OCI-M2 (cell line): ENCODE measurements around the gene MUC13.

Experiments used
- DNase-seq: peaks from one replicate; lab custom pipeline; 2025; ENCODE audit not compliant: unreplicated experiment; lab: John Stamatoyannopoulos, UW

Gene MUC13

DNA sequence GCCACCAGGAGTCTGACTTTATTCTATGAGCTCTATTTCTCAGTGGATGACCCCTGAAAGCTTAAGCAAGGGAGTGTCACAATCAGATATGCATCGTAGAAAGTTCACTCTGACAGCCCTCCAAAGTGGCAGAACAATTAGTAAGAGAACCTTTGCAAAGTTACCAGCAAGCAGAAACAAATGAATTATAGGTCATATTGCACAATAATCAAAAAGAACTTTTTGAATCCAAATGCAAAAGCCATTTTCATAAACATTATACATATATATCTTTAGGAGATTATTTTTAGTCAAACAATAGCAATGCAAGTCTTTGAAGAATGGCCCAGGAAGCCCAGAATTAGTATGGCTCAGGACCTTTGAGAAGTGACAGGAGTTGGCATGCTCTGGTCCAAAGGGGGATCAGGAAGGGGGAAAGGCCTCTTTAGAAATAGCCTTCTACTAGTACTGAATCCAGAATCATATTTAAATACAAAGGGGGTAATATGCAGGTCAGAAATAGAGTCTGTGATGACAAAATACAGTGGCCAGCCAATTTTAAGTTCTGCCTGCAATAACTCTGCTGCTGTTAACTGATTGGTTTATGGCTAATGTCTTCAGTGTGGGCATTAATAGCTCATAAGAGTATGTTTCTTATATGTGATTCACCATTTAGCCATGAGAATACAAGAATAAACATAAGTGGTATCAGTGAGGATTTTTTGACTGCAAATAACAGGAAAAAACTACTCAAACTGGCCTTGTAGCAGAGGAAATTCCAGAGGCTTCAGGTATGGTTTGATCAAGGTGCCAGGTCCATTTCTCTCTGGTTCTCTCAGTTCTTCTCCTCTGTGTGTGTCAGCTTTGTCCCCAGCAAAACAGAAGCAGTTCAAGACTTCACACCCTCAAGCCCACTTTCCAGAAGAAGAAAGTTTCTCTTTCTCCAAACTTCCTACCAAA, 30.4 kb downstream of the MUC13 start:
- DNase-seq: no peak

DNA sequence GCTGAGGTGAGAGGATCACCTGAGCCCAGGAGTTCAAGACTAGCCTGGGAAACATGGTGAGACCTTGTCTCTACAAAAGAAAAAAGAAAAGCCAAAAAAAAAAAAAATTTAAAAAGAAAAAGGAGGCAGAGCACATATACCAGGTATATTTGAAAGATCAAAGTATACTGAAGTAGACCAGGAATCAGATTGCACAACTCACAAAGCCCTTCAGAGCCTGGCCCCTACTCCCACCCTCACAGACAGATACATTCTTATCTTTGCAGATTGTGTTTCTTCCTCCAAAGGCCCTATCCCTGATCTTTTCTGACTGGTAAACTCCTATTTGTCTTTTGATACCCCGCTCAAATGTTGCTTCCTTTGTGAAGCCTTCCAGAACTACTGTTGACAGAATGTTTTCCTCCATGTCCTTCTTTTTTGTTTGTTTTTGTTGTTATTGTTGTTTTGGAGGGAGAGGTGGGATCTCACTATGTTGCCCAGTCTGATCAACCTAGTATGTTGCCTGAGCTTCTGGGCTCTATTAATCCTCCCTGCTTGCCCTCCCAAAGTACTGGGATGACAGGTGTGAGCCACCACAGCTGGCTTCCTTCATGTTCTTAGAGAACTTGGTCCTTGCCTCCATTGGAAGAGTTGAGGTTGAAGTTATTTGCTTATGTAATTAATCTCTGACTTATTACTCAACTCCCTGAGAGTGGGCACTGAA, 37.6 kb downstream of the MUC13 start:
- DNase-seq: no peak

DNA sequence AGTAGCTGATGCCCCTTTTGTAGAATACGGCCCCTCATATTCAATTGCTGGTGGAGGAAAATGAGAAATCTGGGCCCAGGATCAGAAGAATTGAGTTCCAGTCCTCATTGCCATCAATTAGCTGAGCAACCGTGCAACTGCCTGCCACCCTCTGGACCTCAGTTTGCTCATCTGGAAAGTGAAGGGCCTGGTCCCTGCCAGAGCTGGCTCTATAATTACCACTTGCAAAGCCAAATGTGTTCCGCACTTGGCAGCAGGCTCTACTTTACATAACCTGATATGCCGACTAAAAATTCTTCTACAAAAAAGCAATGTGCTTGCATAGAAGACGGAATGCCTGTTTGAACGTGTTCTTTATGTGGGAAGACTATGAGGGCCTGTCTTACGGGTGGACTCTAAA, 38.8 kb downstream of the MUC13 start:
- DNase-seq: no peak

DNA sequence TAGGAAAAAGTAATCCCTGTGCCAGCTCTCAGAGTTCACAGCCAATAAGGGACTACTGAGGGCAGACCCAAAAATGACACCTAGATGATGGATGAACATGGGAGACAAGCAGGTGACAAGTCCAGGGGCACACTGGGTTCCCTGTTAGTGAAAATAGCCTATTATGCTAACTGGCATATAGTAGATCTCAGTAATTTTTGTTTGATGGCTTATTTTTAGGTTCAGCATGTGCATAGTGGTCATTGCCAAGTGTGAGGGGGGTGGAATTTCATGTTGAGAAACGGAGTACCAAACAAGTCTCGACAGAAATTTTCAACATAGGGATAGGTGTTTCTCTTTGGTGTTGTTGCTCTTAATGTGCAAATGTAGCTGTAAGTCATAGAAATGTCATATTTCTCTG, 41.0 kb downstream of the MUC13 start:
- DNase-seq: no peak

DNA sequence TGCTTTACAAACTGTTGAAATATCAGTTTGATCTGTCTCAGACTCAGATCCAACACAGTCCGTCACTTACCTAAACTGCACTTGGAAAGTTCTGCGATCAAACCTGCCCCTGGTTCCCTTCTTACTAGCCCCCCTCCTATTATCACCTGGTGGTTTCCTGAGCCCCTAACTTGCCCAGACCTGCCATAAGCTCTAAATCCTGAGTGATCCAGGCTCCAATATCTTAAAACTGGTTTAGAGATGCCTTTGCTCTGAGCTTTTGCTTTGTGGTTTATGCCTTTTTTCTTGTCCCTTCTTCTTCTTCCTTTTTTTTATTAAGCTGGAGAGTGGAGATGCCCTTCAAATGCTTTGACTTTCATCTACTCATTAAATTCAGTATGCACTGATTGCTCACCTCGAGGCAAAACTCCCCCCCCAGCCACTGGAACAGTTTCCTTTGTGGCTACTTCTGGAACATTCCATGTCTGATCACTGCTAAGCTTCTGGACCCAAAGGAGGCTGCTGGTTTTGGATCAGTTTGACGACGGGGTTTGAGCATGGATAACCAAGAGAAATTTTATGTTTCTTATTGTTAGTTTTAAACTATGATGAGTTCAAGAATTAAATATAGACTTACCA, 43.9 kb downstream of the MUC13 start:
- DNase-seq: no peak

DNA sequence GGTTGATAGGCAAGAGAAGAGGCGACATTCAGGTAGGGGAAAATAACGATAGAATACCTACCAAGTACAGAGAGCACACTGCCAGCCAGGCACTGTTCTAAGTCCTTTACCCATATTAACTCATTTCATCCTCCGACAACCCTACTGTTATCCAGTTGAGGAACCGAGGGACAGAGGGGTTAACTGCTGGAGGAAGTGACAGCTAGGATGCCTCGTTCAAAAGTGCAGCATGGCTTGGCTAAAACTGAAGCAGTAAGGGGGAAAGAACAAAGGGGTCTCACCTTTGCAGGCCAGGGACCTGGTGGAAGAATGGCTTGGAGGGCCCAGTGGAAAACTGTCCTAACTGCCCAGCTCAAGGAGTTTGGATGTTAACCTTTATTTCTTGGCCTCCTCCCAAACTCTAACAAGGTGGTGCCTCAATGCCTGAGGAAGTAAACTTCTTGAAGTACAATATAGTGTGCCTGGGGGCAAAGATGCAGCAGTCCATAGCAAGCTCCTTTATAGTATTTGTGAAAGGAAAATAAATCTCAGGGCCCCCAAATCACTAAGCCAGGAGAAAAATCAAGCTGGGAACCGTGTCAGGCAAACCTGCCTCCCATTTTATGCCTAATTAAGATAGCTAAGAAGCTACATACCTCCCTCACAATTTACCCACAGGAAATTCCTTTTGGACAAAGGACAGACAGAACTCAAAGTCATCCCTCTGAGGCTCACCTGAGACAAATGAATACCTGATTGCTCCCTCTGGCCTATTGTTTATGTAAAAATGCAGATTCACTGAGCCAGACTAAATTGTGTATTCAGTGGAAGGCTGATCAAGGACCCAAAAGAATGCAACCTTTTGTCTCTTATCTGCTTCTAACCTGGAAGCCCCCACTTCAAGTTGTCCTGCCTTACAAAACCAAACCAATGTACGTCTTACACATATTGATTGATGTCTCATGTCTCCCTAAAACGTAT, 45.8 kb downstream of the MUC13 start:
- DNase-seq: no peak

DNA sequence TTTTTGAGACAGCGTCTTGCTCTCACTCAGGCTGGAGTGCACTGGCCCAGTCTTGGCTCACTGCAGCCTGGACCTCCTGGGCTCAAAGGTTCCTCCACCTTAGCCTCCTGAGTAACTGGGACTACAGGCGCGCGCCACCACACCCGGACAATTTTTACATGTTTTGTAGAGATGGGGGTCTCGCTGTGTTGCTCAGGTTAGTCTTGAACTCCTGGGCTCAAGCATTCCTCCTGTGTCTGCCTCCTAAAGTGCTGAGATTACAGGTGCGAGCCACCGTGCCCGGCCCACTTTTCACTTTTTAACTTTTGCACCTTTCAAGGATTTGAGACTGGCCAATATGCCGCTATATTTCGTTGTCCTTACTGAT, 46.6 kb downstream of the MUC13 start:
- DNase-seq: no peak

DNA sequence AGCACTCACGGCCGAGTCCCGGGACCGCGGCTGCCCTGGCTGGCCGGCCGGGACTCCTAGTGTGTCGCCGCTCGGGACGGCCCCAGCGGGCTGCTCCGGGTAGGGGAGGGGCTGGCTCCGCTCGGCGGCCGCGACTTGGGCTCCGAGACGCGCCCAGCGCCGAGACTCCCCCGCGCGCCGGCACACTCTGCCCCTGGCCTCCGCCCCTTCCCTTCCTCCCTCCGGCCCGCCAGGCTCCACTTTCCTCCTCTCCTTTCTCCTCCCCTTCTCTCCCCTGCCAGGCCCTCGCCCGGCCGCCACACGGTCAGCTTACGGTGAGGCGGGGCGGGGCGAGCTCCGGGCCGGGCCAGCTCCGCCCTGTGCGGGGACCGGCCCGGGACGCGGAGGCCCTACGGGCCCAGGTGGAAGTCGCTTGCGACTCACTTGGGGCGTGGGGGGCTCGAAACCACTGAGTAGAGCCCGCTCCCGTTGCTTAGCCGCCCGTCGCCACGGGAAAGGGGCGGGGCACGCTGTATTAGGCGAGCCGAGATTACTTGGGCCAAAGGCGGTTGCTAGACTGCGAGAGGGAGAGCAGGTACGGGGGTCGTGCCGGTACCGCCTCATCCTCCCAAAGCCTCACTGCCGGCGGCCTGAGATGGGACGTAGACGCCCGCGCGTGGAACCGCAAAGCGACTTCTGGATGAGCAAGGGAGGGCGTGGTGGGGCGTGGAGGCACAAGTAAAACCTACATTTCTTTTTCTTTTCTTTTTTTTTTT, 47.2 kb downstream of the MUC13 start, which contains the start of gene ITGB5:
TSS of gene ITGB5 (minus strand) at position 189 of the 755 bp plus-strand sequence. CDS start 365 bp downstream, outside the sequence.
- DNase-seq: no peak

DNA sequence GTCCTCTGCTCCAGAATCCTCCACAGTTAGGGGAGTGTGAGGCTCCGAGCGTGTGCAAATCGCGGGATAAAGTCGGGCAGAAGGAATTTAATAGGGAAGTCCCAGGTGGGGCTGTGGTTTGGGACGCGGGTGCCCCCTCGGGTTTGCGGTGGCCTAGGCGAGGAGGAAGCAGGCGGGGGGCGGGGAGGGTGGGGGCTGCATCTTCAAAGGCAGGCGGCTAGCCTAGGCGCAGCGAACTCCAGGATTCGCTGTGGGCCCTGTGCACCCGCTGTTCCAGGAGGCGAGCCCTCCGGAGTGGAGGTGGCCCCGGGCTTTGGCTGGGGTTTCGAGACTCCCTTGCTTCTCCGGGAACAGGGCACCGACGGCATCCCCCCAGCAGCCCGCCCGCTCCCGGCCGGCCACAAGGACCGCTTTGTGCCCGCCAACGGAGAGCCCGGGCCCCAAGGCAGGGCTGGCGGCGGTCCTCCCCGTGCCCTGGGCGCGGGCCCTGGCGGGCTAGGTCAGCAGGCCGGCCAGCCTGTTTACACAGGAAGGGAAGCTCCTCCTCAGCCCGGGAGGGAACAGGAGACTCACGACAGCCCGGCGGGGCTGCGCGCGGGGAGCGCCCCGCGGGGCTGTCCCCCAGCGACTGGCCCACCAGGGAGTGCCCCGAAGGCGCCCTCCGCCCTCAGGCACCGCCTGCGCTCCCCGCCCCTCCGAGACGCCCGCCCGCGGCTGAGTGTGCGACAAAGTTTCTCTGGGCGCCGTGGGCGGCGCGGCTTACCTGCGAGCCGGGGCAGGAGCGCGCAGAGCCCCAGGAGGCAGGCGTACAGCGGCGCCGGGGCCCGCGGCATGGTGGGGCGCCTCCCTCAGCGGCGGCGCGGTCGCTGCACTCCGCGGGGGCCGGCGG, 48.1 kb downstream of the MUC13 start:
- no peak for DNase-seq

DNA sequence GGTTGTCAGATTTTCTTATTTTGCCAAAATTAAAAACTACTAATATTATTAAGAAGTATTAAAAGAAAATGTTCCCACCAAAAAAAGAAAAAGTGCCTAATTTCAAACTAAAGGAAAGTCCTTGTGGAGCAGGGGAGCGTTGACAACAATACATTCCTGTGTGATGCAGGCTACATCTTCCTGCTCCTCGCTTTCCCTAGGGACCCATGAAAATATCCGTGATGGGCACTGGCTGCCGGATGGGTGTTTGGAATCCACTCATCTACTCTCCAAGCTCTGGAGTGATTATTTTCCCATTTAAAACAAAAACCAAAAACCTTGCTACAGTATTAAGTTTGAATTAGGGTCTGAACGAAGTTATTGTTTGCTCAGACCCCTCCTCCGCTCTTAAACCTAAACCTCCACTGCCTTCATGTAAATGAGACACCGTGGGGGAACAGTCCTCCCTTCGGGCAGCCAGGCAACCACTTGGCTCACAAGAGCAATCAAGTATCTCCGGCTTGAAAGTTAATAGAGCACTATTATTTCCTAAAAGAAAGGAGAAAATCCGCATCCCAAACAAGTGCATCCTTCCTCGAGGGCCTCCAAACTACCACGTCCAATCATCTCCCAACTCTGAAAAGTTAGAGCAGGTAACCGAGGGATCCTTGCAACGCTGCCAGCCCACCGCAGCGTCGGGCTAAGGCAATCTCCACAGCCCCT, 48.9 kb downstream of the MUC13 start:
- no peak for DNase-seq

DNA sequence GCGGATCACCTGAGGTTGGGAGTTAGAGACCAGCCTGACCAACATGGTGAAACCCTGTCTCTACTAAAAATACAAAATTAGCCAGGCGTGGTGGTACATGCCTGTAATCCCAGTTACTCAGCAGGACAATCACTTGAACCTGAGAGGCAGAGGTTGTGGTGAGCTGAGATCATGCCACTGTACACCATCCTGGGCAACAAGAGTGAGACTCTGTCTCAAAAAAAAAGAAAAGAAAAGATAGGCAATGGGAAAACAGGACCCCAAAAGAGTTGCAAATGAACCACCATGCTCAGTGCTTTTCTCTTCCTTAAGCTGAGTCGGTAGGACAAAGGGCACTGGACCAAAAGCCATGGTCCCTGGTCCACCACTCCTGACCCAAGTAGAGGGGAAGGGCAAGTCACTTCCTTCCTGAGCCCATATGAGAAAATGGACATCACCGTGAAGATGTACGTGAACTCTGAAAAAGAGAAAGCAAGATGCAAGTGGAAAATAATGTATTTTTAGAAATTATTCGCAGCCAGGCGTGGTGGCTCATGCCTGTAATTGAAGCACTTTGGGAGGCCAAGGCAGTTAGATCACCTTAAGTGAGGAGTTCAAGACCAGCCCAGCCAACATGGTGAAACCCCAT, 50.0 kb downstream of the MUC13 start:
- no peak for DNase-seq

DNA sequence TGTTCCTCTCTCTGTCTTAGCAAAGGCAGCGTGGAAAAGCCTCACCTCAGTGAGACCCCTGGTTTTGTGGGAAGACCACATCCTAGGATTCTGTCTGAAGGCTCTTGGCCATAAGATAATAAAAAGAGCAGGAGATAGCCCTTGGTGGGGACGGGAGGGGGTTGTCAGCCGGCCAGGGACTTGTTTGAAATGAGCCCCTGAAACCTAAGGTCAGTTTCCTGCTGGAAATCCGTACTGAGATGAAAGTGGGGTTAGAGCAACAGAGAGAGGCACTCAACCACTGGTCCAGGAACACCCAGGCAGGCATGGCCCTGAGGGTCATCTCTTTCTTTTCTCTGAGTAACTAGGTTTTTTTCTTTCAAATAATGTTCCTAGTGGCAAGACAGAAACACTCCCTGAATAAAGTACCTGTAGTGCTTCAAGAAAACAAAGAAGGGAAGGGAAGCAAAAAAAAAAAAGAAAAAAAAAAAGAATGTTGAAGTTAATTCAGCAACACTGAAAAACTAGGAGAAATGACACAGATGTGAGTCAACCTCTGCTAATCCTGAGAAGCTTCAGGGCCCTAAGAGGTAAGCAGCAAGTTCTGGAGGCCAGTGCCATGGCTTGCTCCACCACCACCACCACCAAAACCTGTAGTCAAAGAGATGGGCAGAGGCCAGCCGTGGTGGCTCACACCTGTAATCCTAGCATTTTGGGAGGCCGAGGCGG, 50.6 kb downstream of the MUC13 start:
- no peak for DNase-seq

DNA sequence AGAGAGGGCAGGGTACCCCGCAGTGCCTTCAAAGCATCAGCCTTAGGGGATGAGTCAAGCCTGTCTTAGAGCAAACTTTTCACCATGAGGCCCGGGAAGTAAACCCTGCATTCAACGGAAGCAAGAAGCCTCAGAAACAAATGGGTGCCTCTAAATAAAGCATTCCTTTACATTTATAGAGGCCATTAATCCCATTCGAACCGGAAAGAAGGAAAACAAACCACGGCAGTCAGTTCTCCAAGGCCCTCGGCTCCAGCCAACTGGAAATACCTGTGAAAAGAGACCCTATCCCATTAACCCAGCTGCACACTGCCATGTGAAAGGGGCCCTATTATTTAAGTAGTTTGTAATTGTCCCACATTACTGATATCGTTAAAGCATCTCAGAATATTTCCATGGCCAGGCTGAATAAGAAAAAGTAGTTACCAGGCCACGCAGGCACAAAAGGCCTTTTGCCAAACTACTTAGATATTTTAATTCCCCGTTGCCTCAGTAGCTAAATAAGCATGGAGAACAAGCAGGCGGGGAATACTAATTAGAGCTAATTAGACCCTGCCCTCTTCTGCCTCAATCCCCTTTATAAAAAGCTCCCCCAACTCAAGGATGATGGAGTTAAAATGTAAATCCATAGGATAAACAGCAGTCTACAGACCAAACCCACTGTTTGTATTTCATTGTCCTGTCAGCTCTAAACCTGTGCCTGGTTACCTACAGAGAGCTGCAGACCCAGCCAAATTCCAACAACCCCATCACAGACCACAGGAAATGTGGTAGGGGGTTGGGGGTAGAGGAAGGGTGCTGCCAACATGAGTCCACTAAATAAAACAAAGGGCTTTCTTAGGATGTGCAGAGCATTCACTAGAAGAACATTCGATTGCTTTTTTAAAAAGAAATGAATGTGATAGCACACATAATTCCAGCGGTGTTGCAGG, 51.5 kb downstream of the MUC13 start:
- no peak for DNase-seq

DNA sequence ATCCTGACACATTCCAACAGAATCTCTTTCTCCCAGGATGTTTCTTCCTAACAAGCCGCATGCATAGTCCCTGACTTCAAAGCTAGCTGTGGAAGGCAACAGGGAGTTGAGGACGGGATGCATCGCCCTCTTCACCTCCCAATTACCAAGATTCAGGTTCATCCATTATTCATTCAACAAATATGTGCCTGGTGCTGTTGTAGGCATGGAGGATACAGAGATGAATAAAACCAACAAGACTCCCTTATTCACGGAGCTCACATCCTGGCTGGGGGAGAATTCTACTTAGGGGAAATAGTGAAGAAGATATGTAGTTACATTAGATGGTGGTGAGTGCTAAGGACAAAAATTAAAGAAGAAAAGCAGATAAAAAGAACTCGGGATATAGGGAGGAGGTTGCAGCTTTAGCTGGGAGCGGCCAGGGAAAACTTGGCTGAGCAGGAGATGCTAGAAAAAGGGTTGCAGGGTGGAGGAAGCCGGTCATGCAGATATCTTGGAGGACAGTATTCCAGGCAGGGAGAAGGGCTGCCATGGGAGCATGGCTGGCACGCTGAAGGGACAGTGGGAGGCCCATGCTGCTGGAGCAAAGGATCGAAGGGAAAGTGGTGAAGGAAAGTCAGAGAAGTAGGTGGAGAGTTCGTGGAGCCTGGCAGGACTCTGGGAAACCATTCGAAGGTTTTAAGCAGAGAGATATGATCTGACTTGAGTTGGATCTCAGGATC, 52.4 kb downstream of the MUC13 start:
- DNase-seq: no peak

DNA sequence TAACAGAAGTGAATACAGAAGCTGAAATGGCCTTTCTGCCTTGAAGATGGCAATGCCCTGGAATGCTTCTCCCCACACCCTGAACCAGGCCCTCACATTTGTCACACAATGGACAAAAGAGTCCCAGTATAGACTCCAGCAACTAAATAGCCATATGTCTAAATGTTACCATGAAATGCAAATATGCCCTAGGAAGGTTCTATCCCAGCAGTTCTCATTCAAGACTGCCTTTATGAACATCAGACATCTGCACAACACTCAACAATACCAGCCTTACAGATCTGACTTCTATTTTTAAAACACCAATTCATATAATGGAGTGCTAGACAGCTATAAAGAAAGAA, 55.2 kb downstream of the MUC13 start:
- no peak for DNase-seq
